Gastrocnemius medialis (tissue), 4 donors: ENCODE measurements around the gene CCDC112. TPM values are rescaled to one million over a fixed set of nuclear protein-coding genes. Genes with fewer than 3 reads are reported as not detected.

Experiments used
- ATAC-seq, 2 donors: fragments of 150-250 bp; one replicate each; pipeline ENCODE4 v1.9.1; 2016
- DNase-seq, 2 donors: peaks; one replicate each; pipeline ENCODE4 v3.0.0-alpha.2; 2019
- H3K27ac ChIP-seq, 4 donors: fragments of 200-600 bp; sonication (generic); 1 replicate in 1 of 4; 2 replicates in 3 of 4; pipeline ENCODE4 v1.5.1; 2016 to 2018; ENCODE audit warnings: mild to moderate bottlenecking in 2 of 4, moderate library complexity in 1 of 4
- H3K27me3 ChIP-seq, 3 donors: fragments of 200-600 bp; sonication (generic) in 2 of 3; 1 replicate in 1 of 3; 2 replicates in 2 of 3; pipeline versions ENCODE4 v1.5.1 to v1.6.0; 2016 to 2019; ENCODE audit warnings: mild to moderate bottlenecking in 1 of 3, moderate library complexity in 1 of 3
- H3K36me3 ChIP-seq, 2 donors: fragments of 200-600 bp; sonication (generic) in 1 of 2; one replicate each; pipeline ENCODE4 v1.5.1; 2017 to 2018
- H3K4me1 ChIP-seq, 2 donors: fragments of 200-600 bp; sonication (generic) in 1 of 2; one replicate each; pipeline ENCODE4 v1.5.1; 2016 to 2017; ENCODE audit warnings: mild to moderate bottlenecking in 2 of 2
- H3K4me3 ChIP-seq, 4 donors: fragments of 200-600 bp; sonication (generic) in 3 of 4; 1 replicate in 1 of 4; 2 replicates in 3 of 4; pipeline ENCODE4 v1.5.1; 2016 to 2019; ENCODE audit warnings: mild to moderate bottlenecking in 2 of 4
- H3K9me3 ChIP-seq, 3 donors: fragments of 200-600 bp; sonication (generic) in 2 of 3; 1 replicate in 1 of 3; 2 replicates in 2 of 3; pipeline ENCODE4 v1.5.1; 2016 to 2019
- POLR2A ChIP-seq, 2 donors: fragments of 450-650 bp; IDR thresholded peaks; one replicate each; pipeline ENCODE4 v1.6.1; 2017; ENCODE audit warnings: antibody characterized with exemption in 2 of 2, mild to moderate bottlenecking in 2 of 2, moderate library complexity in 2 of 2
- in situ Hi-C, 4 donors: fragments of 200-750 bp; cut with MboI; loops; one replicate each; pipeline versions ENCODE4 v1.15.0 to v1.8.0; 2017; ENCODE audit warnings: low sequenced_read_pairs in 4 of 4
- intact Hi-C: fragments of 100-400 bp; cut with DNase I; formaldehyde crosslinking; loops from one replicate; pipeline ENCODE4 v1.15.1; 2023; ENCODE audit warnings: low total_unique reads
- total RNA-seq, 4 donors: library from RNA; depleted of rRNA; stranded (reverse); fragments of >200 nt; gene quantifications; one replicate each; pipeline versions ENCODE4 v1.1.0 to v1.2.3, GENCODE V29; 2016
- TF ChIP-seq, protein P1 (sequence below), 5 experiments: fragments of 450-650 bp in 3 of 5; fragments of 200-600 bp in 2 of 5; sonication (generic) in 2 of 5; IDR thresholded peaks in 4 of 5; conservative IDR thresholded peaks in 1 of 5; 1 replicate in 4 of 5; 2 replicates in 1 of 5; pipeline ENCODE4 v1.5.1; 2016 to 2019; ENCODE audit warnings: antibody characterized with exemption in 5 of 5, mild to moderate bottlenecking in 3 of 5, moderate library complexity in 3 of 5

CCDC112 gene
- total RNA-seq, 4 donors from 2014 or later = 2.1 to 4.8 (median 3.8) TPM

DNA sequence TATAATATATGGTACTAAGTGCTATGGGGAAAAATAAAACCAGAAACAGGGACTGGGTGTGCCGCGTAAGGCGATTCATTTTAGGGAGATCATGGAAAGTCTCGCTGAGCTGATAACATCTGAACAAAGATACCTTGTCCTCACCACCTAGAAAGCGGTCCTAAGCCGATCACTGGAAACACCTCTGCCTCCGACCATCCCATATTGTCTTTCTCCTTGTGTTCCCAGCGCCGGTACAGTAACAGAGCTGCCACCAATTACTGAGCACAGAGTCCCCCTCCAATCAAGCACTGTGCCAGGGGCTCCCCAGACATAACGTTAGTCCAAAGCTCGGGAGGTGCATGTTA lies 704 bp downstream of the CCDC112 start:
- peaks cover 7 to 9% of the 10 kb centered on the region in 2 donors for H3K4me1 ChIP-seq
- DNase-seq (no peak), ATAC-seq (peak; percentile 24 to 43)
- intact Hi-C loops (no loop called here), in situ Hi-C loops (loop anchor here in 3 of 4 donors (25.0 kb wide), 3 partner anchors 542 to 792 kb away; partner anchors contain the start of genes AP3S1 (in 1 of the 3), ATG12 (in 1 of the 3) and COMMD10 (in 1 of the 3))
- TF ChIP-seq POLR2A (IDR thresholded peaks at IDR 0.05) = no peak
- TF ChIP-seq, protein P1, sequence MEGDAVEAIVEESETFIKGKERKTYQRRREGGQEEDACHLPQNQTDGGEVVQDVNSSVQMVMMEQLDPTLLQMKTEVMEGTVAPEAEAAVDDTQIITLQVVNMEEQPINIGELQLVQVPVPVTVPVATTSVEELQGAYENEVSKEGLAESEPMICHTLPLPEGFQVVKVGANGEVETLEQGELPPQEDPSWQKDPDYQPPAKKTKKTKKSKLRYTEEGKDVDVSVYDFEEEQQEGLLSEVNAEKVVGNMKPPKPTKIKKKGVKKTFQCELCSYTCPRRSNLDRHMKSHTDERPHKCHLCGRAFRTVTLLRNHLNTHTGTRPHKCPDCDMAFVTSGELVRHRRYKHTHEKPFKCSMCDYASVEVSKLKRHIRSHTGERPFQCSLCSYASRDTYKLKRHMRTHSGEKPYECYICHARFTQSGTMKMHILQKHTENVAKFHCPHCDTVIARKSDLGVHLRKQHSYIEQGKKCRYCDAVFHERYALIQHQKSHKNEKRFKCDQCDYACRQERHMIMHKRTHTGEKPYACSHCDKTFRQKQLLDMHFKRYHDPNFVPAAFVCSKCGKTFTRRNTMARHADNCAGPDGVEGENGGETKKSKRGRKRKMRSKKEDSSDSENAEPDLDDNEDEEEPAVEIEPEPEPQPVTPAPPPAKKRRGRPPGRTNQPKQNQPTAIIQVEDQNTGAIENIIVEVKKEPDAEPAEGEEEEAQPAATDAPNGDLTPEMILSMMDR (IDR thresholded peaks at IDR 0.05 in 4 of 5, conservative IDR thresholded peaks at IDR 0.05 in 1 of 5) = no peak
- H3K27me3 ChIP-seq = no peaks in the 10 kb centered on the region
- peak overlapping the region; percentile 71 to 91 (median 79) for H3K4me3 ChIP-seq
- peak overlapping the region in 1 of 4 donors; percentile 39 for H3K27ac ChIP-seq
- no peaks in the 10 kb centered on the region for H3K9me3 ChIP-seq
- no peaks in the 10 kb centered on the region for H3K36me3 ChIP-seq

DNA sequence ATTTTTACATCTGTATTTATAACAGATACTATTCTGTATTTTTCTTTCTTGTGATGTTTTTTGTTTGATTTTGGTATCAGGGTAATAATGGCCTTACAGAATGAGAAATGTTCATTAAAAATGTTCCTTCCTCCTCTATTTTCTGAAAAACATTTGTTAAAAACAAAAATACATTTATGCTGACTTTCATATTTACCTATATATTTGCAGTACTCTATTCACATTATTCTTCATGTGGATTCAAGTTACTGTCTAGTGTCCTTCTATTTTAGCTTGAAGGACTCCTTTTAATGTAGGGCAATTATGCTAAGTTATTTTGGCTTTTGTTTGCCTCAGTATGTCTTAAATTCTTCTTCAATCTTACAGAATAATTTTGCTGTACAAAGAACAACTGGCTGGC lies 5.1 kb downstream of the CCDC112 start:
- no peaks in the 10 kb centered on the region for H3K9me3 ChIP-seq
- peaks cover 7 to 9% of the 10 kb centered on the region in 2 donors for H3K4me1 ChIP-seq
- intact Hi-C loops = no loop called here
- in situ Hi-C loops = loop anchor here in 3 of 4 donors (25.0 kb wide), 3 partner anchors 546 to 796 kb away; partner anchors contain the start of genes AP3S1 (in 1 of the 3), ATG12 (in 1 of the 3) and COMMD10 (in 1 of the 3)
- H3K27me3 ChIP-seq = no peaks in the 10 kb centered on the region
- TF ChIP-seq, protein P1 (IDR thresholded peaks at IDR 0.05 in 4 of 5, conservative IDR thresholded peaks at IDR 0.05 in 1 of 5) = no peak
- TF ChIP-seq POLR2A (IDR thresholded peaks at IDR 0.05) = no peak
- H3K4me3 ChIP-seq = no peak overlapping the region
- ATAC-seq = no peak
- H3K36me3 ChIP-seq = no peaks in the 10 kb centered on the region
- no peak for DNase-seq
- no peak overlapping the region for H3K27ac ChIP-seq

DNA sequence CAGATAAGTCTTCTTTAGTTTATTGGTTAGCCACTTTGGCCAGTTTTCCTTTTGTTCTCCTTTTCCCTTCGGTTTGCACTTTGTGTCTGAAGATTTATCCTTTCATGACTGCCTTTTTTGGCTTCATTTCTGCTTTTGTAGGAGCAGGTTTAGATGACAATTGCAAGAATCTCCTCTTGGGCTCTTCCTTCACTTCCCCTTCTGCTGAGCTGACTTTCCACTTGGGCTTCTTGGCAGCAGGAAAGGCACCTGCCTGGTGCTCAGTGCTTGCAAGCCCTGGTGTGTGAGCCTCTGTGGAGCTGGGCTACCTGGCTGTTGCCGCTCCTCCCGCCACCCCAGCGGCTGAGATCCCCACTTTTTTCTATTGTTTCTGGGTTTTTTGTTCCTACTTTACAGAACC lies 7.3 kb downstream of the CCDC112 start:
- ATAC-seq (no peak), DNase-seq (no peak)
- Histone ChIP-seq H3K27me3 (no peaks in the 10 kb centered on the region), H3K36me3 (no peaks in the 10 kb centered on the region), H3K4me1 (no peaks in the 10 kb centered on the region), H3K27ac (no peak overlapping the region), H3K9me3 (no peaks in the 10 kb centered on the region), H3K4me3 (no peak overlapping the region)
- in situ Hi-C loops (loop anchor here in 3 of 4 donors (25.0 kb wide), 3 partner anchors 548 to 798 kb away; partner anchors contain the start of genes AP3S1 (in 1 of the 3), ATG12 (in 1 of the 3) and COMMD10 (in 1 of the 3)), intact Hi-C loops (no loop called here)
- TF ChIP-seq, protein P1 (IDR thresholded peaks at IDR 0.05 in 4 of 5, conservative IDR thresholded peaks at IDR 0.05 in 1 of 5) = no peak
- no peak for TF ChIP-seq POLR2A (IDR thresholded peaks at IDR 0.05)

DNA sequence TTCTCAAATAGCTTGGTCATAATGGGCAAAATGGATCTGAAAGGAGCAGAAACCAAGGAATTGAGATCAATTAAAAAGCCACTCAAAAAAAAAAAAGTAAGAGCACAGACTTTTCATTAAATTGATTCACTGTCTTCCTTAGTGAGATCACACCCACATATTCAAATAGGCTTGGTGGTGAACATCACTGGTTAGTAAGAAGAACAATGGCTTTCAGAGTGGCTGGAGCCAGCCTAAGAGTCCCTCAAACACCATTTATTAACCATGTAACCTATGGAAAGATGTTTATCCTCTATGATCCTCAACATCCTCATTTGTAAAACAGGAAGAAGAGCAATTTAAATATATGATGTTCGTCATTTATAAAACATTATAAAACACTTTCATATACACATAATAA lies 12.4 kb downstream of the CCDC112 start:
- H3K4me1 ChIP-seq = no peaks in the 10 kb centered on the region

More for the DNA sequence above, 12.4 kb downstream of the CCDC112 start:
- DNase-seq = no peak
- H3K27me3 ChIP-seq = no peaks in the 10 kb centered on the region
- H3K4me3 ChIP-seq = no peak overlapping the region
- no peaks in the 10 kb centered on the region for H3K9me3 ChIP-seq
- intact Hi-C loops = no loop called here
- ATAC-seq = no peak
- TF ChIP-seq POLR2A (IDR thresholded peaks at IDR 0.05) = no peak
- TF ChIP-seq, protein P1 (IDR thresholded peaks at IDR 0.05 in 4 of 5, conservative IDR thresholded peaks at IDR 0.05 in 1 of 5) = no peak
- H3K36me3 ChIP-seq = no peaks in the 10 kb centered on the region
- H3K27ac ChIP-seq = no peak overlapping the region
- in situ Hi-C loops = loop anchor here in 3 of 4 donors (25.0 kb wide), 3 partner anchors 553 to 803 kb away; partner anchors contain the start of genes AP3S1 (in 1 of the 3), ATG12 (in 1 of the 3) and COMMD10 (in 1 of the 3)
